GM18909 (cell line): ENCODE measurements around the gene LUZP2.

Experiments
- ATAC-seq: cut with Tn5 transposase; IDR thresholded peaks from one replicate; pipeline ENCODE4 v1.9.1; 2021; ENCODE audit warnings: mild to moderate bottlenecking; ENCODE audit not compliant: unreplicated experiment, poor library complexity

The LUZP2 gene

GRCh38 chr11:24559315-24559714 lies 62.5 kb downstream of the LUZP2 start:
- no peak for ATAC-seq

DNA sequence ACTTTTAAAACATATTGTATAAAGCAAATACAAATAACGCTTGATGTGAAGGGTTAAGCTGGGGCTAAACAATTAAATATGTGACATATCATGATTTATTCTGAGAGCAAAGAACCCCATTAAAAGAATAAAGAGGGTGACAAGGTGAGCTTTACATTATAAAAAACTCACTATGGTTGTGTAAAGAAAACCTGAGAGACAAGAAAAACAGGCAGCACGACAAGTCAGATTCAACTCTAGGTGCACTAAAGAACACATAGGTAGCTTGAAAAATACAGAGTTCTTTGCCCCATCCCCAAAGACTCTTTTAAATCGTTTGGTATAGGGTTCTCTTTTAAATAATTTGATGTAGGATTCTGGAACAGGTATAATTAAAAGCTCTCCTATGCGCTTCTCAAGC lies 63.5 kb downstream of the LUZP2 start:
- no peak for ATAC-seq

GRCh38 chr11:24567380-24567779 lies 70.5 kb downstream of the LUZP2 start:
- ATAC-seq = peak; percentile 68

DNA sequence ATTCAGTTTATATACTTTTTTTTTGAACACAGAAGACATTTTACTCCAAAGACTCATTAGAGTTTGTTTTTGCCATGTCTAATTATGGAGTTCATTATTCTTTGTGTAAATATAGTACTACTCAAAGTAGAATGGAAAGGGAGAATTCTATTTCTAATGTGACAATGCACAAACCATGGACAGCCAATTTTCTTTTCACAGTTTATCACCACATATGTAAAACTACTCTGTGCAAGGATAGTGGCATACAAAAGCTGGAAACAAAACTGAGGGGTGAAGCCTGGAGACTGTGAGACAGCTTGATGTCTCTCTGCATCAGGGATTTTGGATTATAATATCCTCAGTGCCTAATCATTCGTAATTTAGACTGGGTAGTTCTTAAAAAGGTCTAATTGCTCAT lies 75.5 kb downstream of the LUZP2 start:
- no peak for ATAC-seq

- ATAC-seq = no peak
Observed at GRCh38 chr11:24574461-24574860, 77.6 kb downstream of the LUZP2 start.

GRCh38 chr11:24575392-24575791 lies 78.5 kb downstream of the LUZP2 start:
- no peak for ATAC-seq

DNA sequence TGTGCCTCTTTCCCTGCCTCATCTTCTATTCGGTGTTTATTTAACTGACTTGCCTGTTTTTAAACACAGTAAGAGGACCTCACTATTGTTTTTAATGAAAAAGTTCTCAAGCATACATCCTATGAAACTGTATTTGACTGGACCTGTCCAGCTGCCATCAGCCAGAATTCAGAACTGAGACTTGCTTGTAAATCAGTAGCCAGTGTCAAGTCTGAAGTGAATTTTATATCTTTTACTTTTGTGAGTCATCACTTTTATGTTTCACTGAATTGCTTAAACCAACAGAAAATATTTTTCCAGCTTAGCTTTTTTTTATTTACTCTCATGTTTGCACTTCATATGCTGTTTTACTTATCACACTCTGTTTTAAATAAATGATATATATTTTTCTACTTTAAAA lies 88.3 kb downstream of the LUZP2 start:
- ATAC-seq = no peak

DNA sequence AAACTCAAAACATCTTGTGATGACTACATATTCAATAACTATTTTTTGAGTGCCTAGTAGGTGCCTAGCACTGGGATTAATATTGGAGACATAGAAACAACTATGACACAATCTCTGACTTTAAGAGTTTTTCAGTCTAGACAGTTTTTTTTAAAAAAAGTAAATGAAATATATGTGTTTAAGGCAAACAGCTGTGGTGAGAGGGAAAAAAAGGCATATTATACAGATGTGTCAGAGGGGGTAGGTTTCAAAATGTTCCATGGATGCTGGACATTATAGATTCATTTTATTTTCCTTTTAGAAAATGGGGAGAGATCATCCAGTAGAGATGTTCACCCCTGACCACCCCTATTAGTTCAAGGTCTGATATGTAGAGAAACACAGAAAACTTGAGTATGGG lies 90.8 kb downstream of the LUZP2 start:
- no peak for ATAC-seq

GRCh38 chr11:24588081-24588480 lies 91.2 kb downstream of the LUZP2 start:
- no peak for ATAC-seq

- peak; percentile 62 for ATAC-seq
Observed at GRCh38 chr11:24589064-24589463, 92.2 kb downstream of the LUZP2 start.

DNA sequence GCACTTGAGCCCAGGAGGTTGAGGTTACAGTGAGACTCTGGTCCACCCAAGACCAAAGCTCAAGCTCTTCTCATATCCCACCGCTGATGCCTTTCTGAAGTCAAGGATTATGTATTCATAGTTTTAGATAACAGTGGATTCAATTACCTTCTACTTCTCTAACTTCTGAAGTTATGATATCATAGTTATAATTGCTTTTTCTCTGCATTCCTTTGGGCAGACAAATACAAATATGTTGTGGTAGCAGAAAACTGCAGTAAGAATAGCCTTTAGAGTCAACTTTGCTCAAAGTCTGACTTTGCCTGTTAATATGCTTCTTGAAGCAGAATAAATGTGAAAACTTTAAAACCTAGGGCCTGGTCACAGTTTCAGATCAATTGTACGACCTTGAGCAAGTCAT lies 94.4 kb downstream of the LUZP2 start:
- ATAC-seq = no peak

GRCh38 chr11:24592360-24592759 lies 95.5 kb downstream of the LUZP2 start:
- no peak for ATAC-seq

DNA sequence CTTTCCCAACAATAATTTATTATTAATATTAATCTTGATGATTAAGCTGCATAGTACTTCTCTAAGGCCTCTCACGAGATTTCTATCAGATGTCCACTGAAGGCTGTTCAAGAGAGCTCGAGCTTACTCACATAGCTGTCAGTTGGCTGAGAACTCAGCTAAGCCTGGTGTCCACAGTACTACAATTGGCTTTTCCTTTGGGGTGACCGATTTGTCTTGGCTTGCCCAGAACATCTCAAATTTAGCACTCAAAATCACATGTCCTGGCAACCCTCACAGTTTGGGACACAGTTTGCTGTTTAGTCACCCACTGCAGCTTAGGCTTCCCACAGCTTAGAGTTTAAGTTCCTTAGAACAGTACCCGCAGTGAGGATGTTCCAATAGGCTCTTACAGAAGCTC lies 96.5 kb downstream of the LUZP2 start:
- ATAC-seq = no peak

DNA sequence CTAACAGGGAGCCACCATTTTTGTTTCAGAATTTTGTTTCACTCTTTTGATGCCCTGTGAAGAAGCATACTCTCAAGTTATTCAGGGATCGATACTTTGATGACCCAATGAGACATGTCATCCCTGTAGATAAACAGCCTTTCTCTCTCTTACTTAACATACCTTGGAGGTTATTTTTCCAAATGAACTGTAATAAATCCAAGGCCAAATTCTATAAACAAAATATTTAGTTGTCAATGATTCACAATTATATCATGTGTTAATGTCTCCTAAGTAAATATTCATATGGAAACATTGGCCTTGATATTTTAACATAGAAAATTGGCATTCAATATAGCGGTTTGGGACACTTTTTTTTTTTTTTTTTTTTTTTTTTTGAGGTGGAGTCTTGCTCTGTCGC lies 97.5 kb downstream of the LUZP2 start:
- ATAC-seq = no peak

GRCh38 chr11:24598641-24599040 lies 101.8 kb downstream of the LUZP2 start:
- no peak for ATAC-seq

DNA sequence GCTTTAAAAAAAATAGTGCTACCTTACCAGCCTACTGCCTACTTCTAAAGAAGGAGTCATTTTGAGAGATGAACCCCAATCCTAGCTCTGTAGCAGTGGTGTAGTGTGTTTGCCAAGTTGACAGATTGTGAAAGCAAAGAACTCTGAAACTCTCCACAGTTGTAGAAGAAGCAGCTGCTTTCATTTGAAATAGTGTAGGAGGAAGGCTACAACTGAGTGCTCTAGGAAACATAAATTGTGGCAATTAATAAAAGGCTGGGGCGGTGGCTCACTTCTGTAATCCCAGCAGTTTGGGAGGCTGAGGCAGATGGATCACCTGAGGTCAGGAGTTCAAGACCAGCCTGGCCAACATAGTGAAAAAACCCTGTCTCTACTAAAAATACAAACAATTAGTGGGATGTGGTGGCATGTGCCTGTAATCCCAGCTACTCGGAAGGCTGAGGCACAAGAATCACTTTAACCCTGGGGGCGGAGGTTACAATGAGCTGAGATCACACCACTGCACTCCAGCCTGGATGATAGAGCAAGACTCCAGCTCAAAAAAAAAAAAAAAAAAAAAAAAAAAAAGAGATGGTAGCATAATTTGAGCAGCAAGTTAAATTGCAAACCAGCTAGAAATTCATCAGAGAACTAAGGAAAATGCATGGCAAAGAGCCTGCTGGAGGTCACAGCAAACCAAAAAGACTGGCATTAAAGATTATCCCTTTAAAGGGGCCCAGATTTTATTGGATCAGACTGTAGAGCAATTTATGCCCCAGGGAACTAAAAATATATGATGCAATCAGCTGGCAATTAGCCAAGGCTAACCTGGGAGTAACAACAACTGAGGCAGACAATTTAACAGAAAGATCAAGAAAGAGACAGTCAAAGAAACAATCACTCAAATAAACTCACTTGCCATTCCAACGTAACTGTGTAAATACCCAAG lies 112.6 kb downstream of the LUZP2 start:
- ATAC-seq = no peak

- no peak for ATAC-seq
Observed at GRCh38 chr11:24615451-24616160, 118.8 kb downstream of the LUZP2 start.

- ATAC-seq = no peak
Observed at GRCh38 chr11:24617856-24618255, 121.0 kb downstream of the LUZP2 start.

- no peak for ATAC-seq
Observed at GRCh38 chr11:24619900-24620299, 123.0 kb downstream of the LUZP2 start.

- no peak for ATAC-seq
Observed at GRCh38 chr11:24622262-24622661, 125.4 kb downstream of the LUZP2 start.

DNA sequence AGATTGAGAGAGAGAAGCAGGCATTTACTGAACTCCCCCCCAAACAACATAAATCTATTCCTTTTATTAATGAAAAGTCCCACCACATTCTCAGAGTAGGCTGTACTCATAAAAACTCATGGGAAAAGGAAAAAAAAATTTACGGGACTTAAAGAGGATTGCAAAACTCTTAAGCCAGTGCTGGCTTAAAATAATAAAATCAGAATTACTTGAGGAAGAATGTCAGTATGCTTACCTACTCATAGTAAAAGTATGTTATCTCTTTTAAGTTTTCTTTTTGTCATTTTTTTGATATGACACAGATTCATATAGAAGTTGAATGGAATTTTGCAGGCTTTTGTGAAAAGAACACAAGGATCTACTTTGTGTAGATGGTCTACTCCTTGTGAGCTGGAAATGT lies 126.3 kb downstream of the LUZP2 start:
- ATAC-seq = no peak

GRCh38 chr11:24624432-24624831 lies 127.6 kb downstream of the LUZP2 start:
- no peak for ATAC-seq
